HG03354 (cell line): ENCODE results near the gene KDM2A.
"Not testable (repeated sequence)": the region's sequence is repeated elsewhere in the genome, so short reads cannot be mapped to it uniquely, and the experiment has no call there.

Experiments used
- ATAC-seq: cut with Tn5 transposase; IDR thresholded peaks from one replicate; pipeline ENCODE4 v1.9.1; 2021; ENCODE audit warnings: mild to moderate bottlenecking; ENCODE audit not compliant: unreplicated experiment, poor library complexity, severe bottlenecking

KDM2A gene

DNA sequence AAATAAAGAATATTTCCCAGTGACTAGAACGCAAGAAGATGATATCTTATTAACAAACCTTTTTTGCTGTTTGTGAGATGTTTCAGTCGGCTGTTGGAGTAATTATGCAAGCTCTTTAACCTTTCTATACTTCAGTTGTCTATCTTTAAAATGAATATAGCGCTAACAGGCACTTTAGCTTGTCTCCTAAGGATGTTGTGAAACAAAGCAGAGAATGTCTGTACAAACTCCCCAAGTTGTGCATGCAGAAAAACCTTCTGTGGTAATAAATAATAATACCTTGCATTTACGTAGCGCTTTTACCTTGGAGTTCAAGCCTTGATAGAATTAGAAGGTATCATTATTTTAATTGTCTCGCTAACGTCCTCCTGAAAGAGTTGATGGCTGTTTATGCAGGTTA is 1.9 kb upstream of the KDM2A start:
- no peak for ATAC-seq

DNA sequence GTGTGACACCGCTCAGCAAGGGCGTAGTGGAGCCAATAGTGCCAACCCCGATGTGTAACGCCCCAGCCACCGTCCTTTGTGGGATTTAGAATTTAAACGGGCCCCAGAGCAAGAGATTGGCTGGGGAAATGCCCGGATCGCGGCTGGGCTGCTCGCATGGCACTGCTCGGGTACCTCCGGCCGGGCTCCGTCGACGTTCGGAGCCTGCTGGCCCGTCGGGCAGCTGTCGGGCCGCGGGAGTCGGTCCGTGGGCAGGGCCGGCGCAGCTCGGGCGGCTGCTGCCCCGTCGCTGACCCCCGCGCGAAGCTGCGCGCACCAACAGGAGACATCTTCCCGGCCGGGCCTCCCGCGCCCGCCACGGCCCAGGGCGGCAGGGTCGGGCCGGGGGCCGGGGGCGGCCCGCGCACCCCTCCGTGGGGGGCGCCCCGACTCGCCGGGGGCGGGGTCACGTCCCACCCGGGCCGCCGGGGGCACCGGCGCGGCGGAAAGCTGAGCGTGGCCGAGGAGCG is 1.3 kb upstream of the KDM2A start:
- no peak for ATAC-seq

DNA sequence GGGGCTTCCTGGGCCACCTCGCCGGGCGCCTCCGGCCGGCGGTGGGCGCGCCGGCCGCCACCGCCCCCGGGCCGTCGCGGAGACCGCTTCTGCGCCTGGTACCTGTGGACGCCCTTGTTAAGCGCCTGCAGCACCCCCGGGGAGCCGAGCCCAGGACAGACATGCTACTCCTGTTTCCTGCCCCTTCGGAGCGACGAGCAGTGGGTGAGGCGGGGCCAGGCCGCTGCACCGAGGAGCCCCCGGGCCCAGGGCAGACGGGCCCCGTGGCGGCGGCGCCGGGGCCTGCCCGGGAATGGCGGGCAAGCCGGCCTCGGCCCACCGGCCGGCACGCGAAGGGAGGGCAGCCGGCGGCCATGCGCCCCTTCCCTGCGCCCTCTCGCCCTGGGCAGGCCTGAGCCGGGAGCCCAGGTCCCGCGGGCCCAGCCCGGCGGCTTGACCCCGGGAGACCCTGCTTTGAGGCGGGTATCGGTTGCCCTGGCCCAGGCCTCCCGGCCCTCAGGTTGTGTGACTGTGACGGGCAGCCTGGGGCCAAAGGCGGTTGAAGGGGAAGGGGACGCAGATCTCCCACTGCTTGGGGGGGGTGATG is 789 bp upstream of the KDM2A start:
- ATAC-seq, result peak; percentile 14

DNA sequence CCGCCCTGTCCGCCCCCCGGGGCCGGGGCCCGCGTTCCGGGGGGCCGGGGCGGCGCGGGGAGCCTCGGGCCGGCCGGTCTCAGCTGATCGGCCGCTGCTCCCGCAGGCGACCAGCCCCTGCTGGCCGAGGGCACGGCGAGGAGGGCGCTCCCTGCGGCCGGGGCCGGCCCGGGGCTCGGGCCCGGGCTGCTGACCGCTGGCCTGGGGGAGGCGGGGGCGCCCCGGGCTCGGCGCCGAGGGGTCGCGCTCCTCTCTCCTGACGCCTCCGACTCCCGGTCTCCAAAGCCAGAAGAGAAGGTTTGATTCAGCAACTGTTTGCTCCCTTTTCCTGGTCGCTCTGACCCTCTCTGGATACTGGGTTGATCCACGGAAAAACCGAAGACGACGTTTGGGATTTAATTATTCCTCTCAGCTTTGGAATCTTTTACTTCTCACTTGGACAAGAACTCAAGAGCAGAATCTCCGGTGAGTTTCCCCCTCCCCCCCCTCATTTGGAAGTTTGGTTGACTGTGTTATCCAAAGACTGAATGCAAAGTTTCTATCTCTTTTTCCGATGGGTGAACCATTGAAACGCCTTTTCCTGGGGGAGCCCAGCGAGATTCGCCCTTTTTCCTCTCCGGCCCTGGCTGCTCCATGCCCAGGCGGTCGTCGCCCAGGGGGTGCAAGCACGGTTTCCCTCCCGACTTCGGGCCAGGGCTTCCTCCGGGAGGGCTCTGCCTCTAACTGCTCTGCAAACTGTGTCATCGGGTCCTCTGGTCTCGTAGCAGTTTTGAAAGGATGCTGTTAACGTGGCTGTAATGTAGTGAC is 725 bp downstream of the KDM2A start:
- peak; percentile 25 for ATAC-seq

DNA sequence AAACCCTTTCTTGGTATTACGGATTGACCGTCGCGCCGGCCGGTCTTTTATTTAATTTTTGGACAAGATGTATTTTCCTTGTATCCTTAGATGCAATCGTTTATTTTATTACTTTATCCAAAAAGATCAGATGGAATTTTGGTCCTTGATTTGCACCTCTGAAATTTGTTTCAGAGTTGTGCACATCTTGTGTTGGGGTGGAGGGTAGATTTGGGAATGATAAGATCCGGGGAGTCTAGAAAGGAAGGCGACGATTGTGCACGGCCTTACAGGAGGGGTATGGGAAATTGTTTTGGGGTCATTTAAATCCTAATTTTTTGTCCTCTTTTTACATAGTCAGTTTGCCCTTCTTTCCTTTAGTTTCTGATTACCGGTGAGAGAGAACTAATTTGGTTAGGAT is 1.4 kb downstream of the KDM2A start:
- ATAC-seq, result no peak

DNA sequence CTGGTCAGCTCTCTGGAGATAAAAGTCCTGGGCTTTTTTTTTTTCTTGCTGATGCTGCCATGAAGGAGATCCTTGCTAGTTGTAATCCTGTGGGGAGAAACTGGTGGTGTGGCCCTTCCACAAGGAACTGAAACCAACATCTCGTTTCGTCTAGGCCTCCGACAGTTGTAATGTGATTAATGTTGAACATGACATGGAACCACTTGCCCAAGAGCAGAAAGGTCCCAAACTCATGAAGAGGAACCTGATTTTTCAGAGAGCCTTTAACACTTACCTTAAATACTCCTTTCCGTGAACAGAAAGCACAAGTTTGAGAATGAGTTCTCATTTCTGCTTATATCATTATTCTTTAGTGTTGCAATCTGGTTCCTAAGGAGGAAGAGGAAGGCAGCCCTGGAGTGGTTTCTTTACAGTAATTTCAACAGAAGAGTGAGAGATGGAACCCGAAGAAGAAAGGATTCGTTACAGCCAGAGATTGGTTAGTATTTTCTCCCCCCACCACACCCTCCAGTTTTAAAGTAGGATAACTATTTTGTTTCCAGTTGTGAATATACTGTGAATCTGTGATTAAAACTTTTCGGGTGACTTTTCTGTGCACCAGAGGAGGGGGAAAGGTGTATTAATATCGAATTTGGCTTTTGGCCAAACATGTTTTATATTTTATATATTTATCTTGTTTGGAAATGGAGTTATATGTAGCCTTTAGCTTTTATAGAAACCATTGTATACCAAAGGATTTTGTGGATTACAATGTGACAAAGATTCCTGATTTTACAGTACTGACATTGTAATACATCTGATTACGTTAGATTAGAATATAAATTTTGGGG is 2.0 kb downstream of the KDM2A start:
- no peak for ATAC-seq

DNA sequence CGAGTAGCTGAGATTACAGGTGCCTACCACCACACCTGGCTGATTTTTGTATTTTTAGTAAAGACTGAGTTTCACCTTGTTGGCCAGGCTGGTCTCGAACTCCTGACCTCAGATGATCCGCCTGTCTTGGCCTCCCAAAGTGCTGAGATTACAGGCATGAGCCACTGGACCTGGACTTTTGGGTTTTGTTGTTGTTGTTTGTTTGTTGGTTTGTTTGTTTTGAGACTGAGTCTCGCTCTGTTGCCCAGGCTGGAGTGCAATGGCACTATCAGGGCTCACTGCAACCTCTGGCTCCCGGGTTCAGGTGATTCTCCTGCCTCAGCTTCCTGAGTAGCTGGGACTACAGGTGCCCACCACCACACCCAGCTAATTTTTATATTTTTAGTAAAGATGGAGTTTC is 4.7 kb downstream of the KDM2A start:
- not testable (repeated sequence) for ATAC-seq

DNA sequence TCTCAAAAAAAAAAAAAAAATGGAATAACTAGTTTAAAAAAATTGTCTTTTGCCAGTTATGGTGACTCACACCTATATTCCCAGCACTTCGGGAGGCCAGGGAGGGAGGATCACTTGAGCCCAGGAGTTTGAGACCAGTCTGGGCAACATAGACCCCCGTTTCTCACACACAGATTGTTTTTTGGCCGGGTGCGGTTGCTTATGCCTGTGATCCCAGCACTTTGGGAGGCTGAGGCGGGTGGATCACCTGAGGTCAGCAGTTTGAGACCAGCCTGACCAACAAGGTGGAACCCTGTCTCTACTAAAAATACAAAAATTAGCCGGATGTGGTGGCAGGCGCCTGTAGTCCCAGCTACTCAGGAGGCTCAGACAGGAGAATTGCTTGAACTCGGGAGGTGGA is 7.2 kb downstream of the KDM2A start:
- ATAC-seq, result not testable (repeated sequence)

DNA sequence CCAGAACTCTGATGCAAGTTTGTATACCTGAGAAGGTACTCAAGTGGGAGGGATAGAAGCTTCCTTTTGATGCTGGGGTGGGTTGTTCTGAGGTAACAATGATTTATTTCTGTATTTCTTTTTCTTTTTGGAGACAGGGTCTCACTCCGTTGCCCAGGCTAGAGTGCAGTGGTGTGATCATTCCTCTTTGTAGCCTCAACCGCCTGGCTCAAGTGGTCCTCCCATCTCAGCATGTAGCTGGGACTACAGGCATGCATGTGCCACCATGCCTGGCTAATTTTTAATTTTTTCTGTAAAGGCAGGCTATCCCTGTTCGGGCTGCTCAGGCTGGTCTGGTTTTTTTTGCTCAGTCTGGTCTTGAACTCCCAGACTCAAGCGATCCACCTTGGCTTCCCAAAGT is 7.9 kb downstream of the KDM2A start:
- ATAC-seq, result no peak

DNA sequence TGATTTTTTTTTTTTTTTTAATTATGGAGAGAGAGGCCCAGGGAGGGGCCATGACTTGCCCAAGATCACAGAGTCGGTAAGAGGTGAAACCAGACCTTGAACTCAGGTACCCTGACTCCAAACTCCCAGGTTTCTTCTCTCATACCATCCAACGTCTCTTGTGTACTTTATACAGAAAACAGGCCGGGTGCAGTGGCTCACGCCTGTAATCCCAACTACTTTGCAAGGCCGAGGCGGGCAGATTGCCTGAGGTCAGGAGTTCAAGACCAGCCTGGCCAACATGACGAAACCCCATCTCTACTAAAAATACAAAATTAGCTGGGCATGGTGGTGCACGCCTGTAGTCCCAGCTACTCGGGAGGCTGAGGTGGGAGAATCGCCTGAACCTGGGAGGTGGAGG is 11.8 kb downstream of the KDM2A start:
- not testable (repeated sequence) for ATAC-seq

DNA sequence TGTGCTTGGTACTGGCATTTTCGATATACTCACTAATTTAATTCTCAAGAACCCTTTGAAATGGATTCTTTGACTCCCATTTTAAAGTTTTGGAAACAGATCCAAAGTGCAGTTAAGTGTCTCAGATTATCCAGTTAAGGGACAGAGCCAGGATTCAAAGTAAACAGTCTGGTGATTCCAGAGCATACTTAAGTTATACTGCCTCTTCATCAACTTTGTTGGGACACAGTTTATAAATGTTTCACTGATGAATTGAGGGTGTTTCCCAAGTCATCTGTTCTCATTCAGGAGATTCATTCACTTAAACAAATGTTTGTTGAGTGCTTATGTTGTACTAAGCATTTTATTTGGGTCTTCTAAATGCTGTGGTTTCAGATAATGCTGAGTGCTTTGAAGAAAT is 17.1 kb downstream of the KDM2A start:
- ATAC-seq, result no peak

DNA sequence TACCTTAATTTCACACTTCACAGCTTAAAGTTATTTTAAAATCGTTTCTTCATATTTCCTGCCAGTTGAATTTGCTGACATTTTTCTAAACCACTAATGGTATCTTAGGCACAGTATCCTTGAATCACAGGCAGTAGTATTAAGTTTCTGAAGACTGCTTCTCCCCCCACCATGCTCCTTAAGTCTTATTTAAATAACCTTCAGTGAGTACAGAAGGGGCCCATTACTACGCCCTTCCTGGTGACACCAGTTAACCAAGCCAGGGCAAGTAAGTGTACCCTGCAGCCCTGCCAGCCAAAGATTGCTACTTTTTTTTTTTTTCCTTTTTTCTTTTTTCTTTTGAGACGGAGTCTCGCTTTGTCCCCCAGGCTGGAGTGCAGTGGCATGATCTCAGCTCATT is 19.9 kb downstream of the KDM2A start:
- ATAC-seq, result no peak

DNA sequence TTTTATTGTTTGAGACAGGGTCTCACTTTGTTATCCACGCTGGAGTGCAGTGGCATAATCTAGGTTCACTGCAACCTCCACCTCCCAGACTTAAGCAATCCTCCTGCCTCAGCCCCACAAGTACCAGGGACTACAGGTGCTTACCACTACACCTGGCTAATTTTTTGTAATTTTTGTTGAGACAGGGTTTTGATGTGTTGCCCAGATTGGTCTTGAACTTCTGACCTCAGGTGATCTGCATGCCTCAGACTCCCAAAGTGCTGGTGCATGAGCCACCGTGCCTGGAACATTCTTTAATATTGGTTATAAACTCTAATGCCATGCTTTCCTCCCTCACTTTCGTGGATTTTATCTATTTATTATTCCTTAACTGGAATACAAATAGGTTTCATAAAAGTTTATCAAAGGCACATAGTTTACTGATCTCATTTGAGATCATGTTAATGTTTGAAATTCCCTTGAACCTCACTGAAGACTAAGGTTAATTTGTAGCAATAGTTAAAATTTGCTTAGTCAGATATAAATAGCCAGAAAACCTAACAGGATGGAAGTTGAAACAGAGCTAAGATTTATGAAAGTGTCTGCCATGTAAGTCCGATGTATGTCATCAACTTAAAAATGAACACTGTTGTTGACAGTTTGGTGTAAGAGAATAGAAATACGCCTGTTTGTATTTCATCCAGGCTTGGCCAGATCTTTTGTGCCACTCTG is 27.6 kb downstream of the KDM2A start:
- no peak for ATAC-seq

DNA sequence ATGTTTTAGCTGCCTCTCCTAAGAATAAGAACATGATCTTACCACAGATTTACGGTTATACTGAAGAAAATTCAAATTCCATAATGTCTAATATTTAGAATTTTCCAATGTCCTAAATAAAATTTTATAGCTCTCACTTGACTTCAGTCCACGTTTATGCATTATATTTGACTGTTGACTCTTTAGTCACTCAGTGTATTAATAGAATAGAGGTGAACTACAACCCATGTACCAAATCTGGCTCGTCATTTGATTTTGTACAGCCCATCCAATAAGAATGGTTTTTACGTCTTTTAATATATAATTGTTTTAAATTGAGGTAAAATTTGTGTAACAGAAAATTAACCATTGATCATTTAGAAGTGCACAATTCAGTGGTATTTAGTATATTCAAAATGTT is 34.9 kb downstream of the KDM2A start:
- ATAC-seq, result no peak

DNA sequence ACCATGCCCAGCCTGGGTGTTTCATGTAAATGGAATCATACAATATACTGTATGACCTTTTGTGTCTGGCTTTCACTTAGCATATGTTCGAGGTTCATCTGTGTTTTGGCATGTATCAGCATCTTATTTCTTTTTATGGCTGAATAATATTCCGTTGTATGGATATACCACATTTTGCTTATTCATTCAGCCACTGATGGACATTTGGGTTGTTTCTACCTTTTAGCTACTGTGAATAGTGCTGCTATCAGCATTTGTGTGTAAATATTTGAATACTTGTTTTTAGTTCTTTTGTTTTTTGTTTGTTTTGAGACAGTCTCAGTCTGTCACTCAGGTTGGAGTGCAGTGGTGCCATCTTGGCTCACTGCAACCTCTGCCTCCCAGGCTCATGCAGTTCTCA is 35.7 kb downstream of the KDM2A start:
- no peak for ATAC-seq

DNA sequence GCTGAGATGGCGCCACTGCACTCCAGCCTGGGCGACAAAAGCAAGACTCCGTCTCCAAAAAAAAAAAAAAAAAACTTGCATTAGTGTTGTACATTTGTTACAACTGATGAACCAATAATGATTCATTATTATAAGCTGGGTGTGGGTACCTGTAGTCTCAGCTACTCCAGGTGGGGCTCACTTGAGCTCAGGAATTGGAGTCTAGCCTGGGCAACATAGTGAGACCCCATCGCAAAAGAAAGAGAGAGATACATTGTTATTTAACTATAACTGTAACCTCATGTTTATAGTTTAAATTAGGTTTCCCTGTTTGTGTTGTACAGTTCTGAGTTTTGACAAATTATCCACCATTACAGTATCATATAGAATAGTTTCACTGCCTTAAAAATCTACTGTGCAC is 38.6 kb downstream of the KDM2A start:
- ATAC-seq, result no peak

DNA sequence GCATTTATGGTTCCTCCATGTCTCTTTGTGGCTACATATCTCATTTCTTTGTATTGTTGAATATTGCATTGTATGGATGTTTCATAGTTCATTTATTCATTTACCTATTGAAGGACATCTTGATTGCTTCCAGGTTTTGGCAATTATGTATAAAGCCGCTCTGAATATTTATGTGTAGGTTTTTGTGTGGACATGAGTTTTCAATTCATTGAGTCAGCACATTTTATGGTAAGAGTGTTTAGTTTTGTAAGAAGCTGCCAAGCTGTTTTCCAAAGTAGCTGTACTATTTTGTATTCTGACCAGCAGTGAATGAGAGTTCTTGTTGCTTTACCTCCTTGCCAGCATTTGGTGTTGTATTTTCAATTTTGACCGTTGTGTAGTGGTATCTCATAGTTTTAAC is 39.2 kb downstream of the KDM2A start:
- no peak for ATAC-seq

DNA sequence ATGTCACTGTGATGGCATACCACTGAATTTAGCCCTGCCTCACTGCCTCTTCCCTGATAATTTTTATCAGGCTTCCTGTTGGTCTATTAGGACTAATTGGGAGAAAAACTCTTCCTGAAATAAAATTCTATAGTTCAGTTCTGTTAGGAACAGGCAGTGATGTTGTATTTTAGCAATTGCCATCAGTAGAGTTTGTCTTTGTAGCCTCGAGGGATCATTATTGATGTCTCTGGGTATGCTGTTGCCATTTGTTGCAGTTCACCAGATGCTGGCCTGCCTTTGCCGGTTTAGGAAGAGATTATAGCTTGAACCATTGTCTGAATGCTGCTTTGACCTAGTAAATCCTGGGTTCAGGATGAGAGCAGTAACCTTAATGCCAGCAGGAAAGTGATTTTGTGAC is 41.0 kb downstream of the KDM2A start:
- ATAC-seq, result no peak

DNA sequence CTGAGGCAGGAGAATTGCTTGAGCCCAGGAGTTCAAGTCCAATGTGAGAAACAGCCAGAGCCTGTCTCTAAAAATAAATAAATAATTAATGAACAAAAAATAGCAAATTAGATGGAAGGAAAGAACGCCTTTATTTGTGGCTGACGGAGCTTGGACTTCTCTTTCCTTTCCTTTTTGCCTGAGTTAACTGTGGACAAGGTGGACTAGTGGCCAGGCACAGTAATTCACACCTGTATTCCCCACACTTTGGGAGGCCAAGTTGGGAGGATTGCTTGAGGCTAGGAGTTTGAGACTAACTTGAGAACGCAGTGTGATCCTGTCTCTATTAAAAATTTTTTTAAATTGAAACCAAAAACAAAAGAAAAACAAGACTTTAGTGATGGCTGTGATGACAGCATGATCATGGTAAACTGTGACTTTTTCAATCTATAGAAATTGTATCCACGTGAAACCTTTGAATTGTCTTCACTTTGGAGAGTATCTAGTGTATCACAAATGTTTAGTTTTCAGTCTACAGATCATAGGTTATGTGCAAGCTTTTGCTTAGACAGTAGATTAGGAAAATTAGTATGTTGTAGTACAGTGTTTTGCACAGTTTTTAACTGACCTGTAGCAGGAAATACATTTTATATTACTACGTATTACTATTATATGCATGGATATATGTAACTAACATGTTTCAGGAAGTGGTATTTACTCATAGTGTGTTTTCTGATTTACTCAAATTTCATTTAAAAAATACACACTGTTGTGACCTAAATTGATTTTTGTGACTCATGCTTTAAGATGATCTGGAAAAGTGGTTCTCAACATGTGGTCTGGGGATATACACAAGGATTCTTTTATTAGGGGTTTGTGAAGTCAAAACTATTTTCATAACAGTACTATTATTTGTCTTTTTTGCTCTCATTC is 42.1 kb downstream of the KDM2A start:
- ATAC-seq, result no peak
